Karpas-422 (cell line): ENCODE data around the gene SIMC1. TPM values are rescaled to one million over a fixed set of nuclear protein-coding genes. Genes with fewer than 3 reads are reported as not detected.
"Not testable (repeated sequence)": the region's sequence is repeated elsewhere in the genome, so short reads cannot be mapped to it uniquely, and the experiment has no call there.

Source experiments
- DNase-seq: peaks from one replicate; pipeline ENCODE4 v3.0.0-alpha.2; 2015
- H2AFZ ChIP-seq: fragments of 200-600 bp; sonication (generic); 2 replicates; pipeline ENCODE4 v1.6.1; 2014; ENCODE audit warnings: antibody characterized with exemption, low read length, mixed read lengths
- H3K27ac ChIP-seq: fragments of 200-600 bp; sonication (generic); 2 replicates; pipeline ENCODE4 v1.5.1; 2014; ENCODE audit warnings: mild to moderate bottlenecking, low read length, moderate library complexity
- H3K27me3 ChIP-seq: fragments of 200-600 bp; sonication (generic); 2 replicates; pipeline ENCODE4 v1.6.1; 2014; ENCODE audit warnings: low read length, mixed read lengths
- H3K36me3 ChIP-seq: fragments of 200-600 bp; sonication (generic); 2 replicates; pipeline ENCODE4 v1.6.1; 2014; ENCODE audit warnings: low read length, mixed read lengths; ENCODE audit not compliant: insufficient read depth
- H3K4me1 ChIP-seq: fragments of 200-600 bp; sonication (generic); 2 replicates; pipeline ENCODE4 v1.6.1; 2014; ENCODE audit warnings: mild to moderate bottlenecking, low read length, mixed read lengths
- H3K4me2 ChIP-seq: fragments of 200-600 bp; sonication (generic); 2 replicates; pipeline ENCODE4 v1.6.1; 2014; ENCODE audit warnings: low read length, low read depth, mild to moderate bottlenecking; ENCODE audit not compliant: poor library complexity, severe bottlenecking
- H3K4me3 ChIP-seq: fragments of 200-600 bp; sonication (generic); 2 replicates; pipeline ENCODE4 v1.5.1; 2014; ENCODE audit warnings: mild to moderate bottlenecking, antibody characterized with exemption, low read length, mixed read lengths
- H3K79me2 ChIP-seq: fragments of 200-600 bp; sonication (generic); 2 replicates; pipeline ENCODE4 v1.6.1; 2014; ENCODE audit warnings: mild to moderate bottlenecking, low read length, mixed read lengths
- H3K9ac ChIP-seq: fragments of 200-600 bp; sonication (generic); 2 replicates; pipeline ENCODE4 v1.6.0; 2014; ENCODE audit warnings: low read length
- H3K9me2 ChIP-seq: fragments of 200-600 bp; sonication (generic), shearing (Covaris generic); replicated peaks from 2 replicates; pipeline ENCODE4 v1.6.0; 2014; ENCODE audit warnings: mild to moderate bottlenecking, low read length, moderate library complexity; ENCODE audit not compliant: insufficient read depth
- H3K9me3 ChIP-seq: fragments of 300-700, 200-600 bp; sonication (generic); 2 replicates; pipeline ENCODE4 v1.6.1; 2014; ENCODE audit warnings: low read length, mixed read lengths
- H4K20me1 ChIP-seq: fragments of 200-600 bp; sonication (generic); 2 replicates; pipeline ENCODE4 v1.6.1; 2014; ENCODE audit warnings: mild to moderate bottlenecking, antibody characterized with exemption, low read length, low read depth; ENCODE audit not compliant: insufficient read depth
- total RNA-seq: library from RNA; depleted of rRNA; stranded (reverse); fragments of >200 nt; shearing (Covaris generic); gene quantifications from 2 replicates; pipeline ENCODE4 v1.2.3, GENCODE V29; 2014; ENCODE audit warnings: low replicate concordance

The SIMC1 gene
- total RNA-seq, 1 experiment from 2014 or later = 32.5 TPM

DNA sequence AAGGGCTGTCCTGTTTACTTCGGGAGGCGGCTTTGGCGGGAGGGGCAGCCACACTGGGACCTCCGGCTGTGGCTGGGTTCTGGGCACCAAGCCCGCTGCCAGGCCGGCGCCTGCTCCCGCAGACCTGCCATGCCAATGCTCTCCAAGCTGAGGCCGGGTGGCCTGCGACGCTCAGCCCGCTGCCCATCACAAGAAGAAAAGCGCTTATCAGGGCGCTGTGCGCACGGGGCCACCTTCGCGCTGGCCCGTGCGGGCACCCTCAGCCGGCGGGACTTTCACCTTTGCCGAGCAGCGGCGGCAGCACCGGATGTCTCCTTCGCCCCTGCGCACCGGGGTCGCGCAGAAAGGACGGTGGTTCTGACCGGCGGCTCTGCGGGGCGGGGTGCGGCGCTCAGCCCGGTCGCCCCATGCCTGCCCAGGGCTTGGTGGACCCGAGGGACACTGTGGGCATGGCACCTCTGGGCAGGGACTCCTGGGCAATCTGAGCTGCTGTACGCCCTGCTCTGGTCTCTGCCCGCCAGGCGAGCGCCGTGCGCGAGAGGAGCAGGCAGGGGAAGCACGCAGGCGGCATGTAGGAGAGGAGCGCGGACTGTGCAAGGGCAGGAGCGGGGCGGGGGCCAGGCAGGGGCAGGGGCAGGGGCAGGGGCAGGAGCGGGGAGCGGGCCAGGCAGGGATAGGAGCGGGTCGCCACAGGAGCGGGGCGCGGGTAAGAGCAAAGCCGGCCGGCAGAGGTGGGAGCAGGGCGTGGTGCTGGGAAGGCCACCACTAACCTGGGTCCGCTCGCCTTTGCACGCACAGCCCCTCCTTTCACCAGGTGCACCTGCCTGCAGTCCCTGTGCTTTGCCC is 43.8 kb upstream of the SIMC1 start:
- not testable (repeated sequence) for H3K4me2 ChIP-seq, H2AFZ ChIP-seq, DNase-seq, H3K4me1 ChIP-seq, H3K9me3 ChIP-seq, H4K20me1 ChIP-seq, H3K27me3 ChIP-seq, H3K36me3 ChIP-seq, H3K79me2 ChIP-seq, H3K9me2 ChIP-seq, H3K27ac ChIP-seq, H3K9ac ChIP-seq, H3K4me3 ChIP-seq

DNA sequence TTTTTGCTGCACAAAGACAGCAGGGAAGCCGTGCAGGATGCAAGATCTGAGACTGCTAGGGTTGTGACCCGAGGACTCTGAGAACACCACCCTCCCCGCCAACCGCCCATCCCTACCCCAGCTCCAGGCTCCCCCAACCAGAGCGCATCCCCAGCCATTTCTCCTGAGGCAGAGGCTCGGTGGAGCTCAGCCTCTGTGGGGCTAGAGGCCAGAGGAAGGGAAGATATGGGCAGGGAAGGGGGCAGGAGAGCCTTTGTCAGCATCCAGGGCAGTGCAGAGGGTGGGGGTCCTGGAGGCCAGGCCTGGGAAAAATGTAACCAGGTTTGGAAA is 43.2 kb upstream of the SIMC1 start:
- not testable (repeated sequence) for H3K4me3 ChIP-seq, H3K79me2 ChIP-seq, H3K27ac ChIP-seq, H3K9ac ChIP-seq, H3K4me1 ChIP-seq, H3K4me2 ChIP-seq, H4K20me1 ChIP-seq, H2AFZ ChIP-seq, H3K9me2 ChIP-seq, H3K27me3 ChIP-seq, H3K36me3 ChIP-seq, DNase-seq, H3K9me3 ChIP-seq

DNA sequence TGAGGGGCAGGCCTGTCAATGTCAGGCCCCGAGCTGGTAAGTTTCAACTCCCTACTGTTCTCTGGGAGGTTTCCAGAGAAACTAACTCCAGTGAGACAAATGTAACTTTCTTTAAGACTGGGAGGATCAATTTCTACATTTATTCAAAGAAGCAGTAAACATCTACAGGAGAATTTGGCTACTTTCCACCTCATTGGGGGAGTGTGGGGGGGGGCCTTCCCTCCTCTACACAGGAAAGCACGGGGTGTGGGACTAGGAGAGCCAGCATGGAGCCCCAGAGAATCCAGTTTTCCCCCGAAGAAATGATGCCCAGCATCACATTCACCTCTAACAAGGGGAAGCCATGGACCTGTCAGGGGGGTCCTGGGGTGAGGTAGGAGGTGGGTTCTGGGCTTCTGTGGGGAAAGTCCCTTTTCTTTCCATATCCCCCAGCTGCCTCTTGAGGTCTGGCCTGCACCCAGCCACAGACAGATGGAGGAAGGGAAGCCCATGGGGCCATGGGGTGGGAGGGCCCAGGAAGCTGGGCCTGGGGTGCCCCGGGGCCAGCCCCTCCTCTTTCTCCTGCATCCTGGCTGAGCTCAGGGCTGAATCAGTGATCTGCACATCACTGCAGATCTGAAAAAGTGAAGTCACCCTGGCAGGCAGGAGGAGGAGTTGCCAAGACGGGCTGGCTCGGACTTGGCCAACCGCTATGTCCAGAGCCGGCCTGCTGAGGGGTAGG is 42.6 kb upstream of the SIMC1 start:
- H3K27me3 ChIP-seq, H3K4me2 ChIP-seq, H3K36me3 ChIP-seq, H3K4me3 ChIP-seq, H3K9me2 ChIP-seq, H3K27ac ChIP-seq, H4K20me1 ChIP-seq, H3K4me1 ChIP-seq, H3K79me2 ChIP-seq, DNase-seq, H3K9ac ChIP-seq, H3K9me3 ChIP-seq, H2AFZ ChIP-seq: not testable (repeated sequence)

DNA sequence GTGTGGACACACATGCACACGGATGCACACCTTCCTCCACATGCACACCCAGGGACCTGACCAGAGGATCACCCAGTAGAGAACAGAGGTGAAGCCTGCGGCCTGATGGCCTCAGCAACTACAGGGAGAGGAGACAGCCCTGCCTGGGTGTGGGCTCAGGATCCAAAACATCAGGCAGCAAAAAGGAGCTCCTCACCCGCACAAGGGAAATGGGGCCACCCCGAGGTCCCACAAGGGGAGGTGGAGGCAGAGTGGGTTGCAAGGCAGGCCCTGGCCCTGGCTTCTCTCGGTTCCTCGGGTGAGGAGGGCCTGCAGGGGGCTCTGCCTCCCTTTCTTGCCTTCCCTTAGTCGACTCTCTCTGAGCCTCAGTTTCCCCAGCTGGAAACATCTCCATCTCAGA is 41.4 kb upstream of the SIMC1 start:
- not testable (repeated sequence) for DNase-seq, H3K4me2 ChIP-seq, H3K36me3 ChIP-seq, H3K9ac ChIP-seq, H3K9me3 ChIP-seq, H3K27ac ChIP-seq, H4K20me1 ChIP-seq, H3K4me1 ChIP-seq, H3K27me3 ChIP-seq, H2AFZ ChIP-seq, H3K4me3 ChIP-seq, H3K9me2 ChIP-seq, H3K79me2 ChIP-seq

DNA sequence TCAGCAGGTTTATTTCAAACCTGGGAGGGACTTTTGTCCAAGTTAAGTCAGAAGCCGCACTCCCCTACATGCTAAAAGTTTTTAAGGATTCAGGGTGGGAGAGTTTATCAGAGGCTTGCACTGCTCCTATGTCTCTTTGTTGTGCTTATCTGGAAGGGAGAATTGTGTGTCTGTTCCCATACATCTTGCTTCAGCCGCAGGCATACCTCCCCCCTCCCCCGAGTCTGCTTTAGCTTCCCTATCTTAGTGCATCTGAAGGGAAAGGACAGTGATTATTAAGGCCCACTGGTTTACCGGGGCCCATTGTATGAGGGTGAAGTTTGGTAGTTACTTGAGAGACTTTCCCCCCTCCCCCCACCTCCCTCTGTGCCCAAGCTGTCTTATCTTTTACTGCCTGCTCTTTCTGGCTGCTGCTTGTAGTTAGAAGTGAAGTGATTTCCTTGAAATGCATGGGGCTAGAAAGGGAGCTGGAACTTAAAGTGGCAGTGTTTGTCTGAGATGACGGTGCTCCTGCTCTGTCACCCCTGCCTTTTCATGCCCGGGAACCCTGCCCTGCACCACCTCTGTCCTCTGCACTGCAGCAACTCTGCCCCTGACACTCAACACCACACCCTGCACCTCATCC is 40.9 kb upstream of the SIMC1 start:
- not testable (repeated sequence) for H3K27me3 ChIP-seq, DNase-seq, H3K4me3 ChIP-seq, H2AFZ ChIP-seq, H4K20me1 ChIP-seq, H3K9me3 ChIP-seq, H3K79me2 ChIP-seq, H3K27ac ChIP-seq, H3K4me1 ChIP-seq, H3K9me2 ChIP-seq, H3K4me2 ChIP-seq, H3K9ac ChIP-seq, H3K36me3 ChIP-seq

DNA sequence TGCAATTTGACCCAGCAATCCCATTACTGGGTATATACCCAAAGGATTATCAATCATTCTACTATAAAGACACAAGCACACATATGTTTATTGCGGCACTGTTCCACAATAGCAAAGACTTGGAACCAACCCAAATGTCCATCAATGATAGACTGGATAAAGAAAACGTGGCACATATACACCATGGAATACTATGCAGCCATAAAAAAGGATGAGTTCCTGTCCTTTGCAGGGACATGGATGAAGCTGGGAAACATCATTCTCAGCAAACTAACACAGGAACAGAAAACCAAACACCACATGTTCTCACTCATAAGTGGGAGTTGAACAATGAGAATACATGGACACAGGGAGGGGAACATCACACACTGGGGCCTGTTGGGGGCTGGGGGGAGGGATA is 39.9 kb upstream of the SIMC1 start:
- not testable (repeated sequence) for H3K4me2 ChIP-seq, H3K27ac ChIP-seq, H3K9ac ChIP-seq, H3K79me2 ChIP-seq, H2AFZ ChIP-seq, H3K36me3 ChIP-seq, DNase-seq, H3K4me3 ChIP-seq, H3K9me3 ChIP-seq, H3K27me3 ChIP-seq, H4K20me1 ChIP-seq, H3K4me1 ChIP-seq, H3K9me2 ChIP-seq

DNA sequence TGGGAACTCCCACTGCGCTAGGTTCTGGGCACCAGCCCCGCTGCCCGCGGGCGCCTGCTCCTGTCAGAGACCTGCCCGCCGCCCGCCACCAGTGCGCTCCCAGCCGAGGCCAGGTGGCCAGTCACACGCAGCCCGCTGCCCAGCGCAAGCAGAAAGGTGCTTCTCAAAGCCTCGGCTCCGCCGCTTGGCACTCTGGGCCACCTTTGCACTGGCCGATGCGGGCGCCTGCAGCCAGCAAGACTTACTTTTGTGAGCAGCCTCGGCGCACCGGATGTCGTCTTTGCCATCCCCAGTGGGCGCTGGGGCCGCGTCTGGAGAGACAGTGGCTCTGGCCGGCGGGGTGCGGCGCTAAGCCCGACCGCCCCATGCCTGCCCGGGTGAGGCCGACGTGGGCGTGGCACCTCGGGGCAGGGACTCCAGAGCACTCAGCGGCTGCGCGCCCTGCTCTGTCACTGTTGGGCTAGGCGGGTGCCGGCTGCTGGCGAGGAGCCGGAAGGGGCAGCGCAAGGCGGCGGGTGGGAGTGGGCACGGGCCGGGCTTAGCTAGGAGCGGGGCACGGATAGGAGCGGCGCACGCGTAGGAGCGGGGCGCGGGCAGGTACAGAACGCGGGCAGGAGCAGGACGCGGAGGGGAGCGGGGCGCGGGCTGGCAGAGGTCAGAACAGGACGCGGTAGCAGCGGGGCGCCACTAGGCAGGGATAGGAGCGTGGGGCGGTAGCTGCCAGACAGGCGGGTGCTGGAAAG is 39.1 kb upstream of the SIMC1 start:
- H3K36me3 ChIP-seq, H3K27ac ChIP-seq, H3K4me3 ChIP-seq, H3K9me3 ChIP-seq, H3K79me2 ChIP-seq, H3K9me2 ChIP-seq, H3K4me2 ChIP-seq, H3K9ac ChIP-seq, DNase-seq, H3K4me1 ChIP-seq, H4K20me1 ChIP-seq, H2AFZ ChIP-seq, H3K27me3 ChIP-seq: not testable (repeated sequence)

DNA sequence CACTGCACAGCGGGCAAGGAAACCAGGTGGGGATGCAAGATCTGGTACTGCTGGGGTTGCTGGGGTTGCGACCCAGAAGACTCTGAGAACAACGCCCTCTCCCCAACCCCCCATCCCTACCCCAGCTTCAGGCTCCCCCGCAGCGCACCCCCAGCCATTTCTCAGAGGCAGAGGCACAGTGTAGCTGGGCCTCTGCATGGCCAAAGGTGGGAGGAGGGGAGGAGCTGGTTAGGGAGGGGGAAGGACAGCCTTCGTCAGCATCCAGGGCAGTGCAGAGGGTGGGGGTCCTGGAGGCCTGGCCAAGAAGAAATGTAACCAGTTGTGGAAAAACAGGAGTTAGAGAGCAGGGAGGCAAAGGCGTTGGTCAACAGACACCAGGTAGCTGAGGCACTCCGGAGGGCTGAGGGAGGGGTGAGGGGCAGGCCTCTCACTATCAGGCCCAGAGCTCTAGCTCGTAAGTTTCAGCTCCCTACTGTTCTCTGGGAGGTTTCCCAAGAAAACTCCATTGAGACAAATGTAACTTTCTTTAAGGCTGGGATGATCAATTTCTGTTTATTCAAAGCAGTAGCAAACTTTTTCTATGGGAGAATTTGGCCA is 38.3 kb upstream of the SIMC1 start:
- not testable (repeated sequence) for H3K9ac ChIP-seq, H3K79me2 ChIP-seq, H3K36me3 ChIP-seq, H3K27me3 ChIP-seq, H4K20me1 ChIP-seq, H3K4me3 ChIP-seq, H3K9me3 ChIP-seq, H3K9me2 ChIP-seq, H2AFZ ChIP-seq, H3K27ac ChIP-seq, DNase-seq, H3K4me1 ChIP-seq, H3K4me2 ChIP-seq
